Fibroblast of lung (primary cell): ENCODE results near the gene USP12.

Experiments
- CTCF ChIP-seq, 2 donors: IDR thresholded peaks in 1 of 2; conservative IDR thresholded peaks in 1 of 2; 1 replicate in 1 of 2; 2 replicates in 1 of 2; pipeline ENCODE4 v1.5.1; 2011 to 2012; ENCODE audit warnings: low read length in 2 of 2, control low read depth in 1 of 2, inconsistent platforms in 1 of 2, low read depth in 1 of 2, mild to moderate bottlenecking in 1 of 2
- EZH2 ChIP-seq: IDR thresholded peaks from 2 replicates; pipeline ENCODE4 v1.5.1; 2012; ENCODE audit warnings: low read length, control low read depth, mild to moderate bottlenecking; ENCODE audit errors: missing control alignments

DNA sequence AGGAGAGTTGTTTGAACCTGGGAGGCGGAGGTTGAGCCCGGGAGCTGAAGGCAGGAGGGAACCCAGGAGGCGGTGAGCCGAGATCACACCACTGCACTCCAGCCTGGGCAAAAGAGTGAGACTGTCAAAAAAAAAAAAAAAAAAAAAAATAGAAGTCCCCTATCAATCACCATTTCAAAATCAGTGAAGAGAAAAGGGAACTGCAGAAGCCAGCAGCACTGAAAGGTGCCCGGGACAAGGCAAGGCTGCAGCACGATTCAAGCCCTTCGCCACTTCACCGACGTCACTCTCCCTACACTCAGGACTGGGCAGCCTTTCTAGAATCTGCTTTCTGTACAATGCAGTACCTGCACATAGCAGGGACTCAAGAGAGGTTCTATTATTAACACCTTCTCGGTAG is 21.9 kb upstream of the USP12 start:
- TF ChIP-seq CTCF (conservative IDR thresholded peaks at IDR 0.05 in 1 of 2, IDR thresholded peaks at IDR 0.05 in 1 of 2; ENCODE audit: low read depth in 1 of 2, low read length in 2 of 2) (no peak), EZH2 (no peak)
